GM21423 (cell line): ENCODE data around the gene MASP1.

Experiments used
- ATAC-seq: cut with Tn5 transposase; IDR thresholded peaks from one replicate; pipeline ENCODE4 v1.9.1; 2021; ENCODE audit warnings: mild to moderate bottlenecking, moderate library complexity; ENCODE audit not compliant: unreplicated experiment

The MASP1 gene

DNA sequence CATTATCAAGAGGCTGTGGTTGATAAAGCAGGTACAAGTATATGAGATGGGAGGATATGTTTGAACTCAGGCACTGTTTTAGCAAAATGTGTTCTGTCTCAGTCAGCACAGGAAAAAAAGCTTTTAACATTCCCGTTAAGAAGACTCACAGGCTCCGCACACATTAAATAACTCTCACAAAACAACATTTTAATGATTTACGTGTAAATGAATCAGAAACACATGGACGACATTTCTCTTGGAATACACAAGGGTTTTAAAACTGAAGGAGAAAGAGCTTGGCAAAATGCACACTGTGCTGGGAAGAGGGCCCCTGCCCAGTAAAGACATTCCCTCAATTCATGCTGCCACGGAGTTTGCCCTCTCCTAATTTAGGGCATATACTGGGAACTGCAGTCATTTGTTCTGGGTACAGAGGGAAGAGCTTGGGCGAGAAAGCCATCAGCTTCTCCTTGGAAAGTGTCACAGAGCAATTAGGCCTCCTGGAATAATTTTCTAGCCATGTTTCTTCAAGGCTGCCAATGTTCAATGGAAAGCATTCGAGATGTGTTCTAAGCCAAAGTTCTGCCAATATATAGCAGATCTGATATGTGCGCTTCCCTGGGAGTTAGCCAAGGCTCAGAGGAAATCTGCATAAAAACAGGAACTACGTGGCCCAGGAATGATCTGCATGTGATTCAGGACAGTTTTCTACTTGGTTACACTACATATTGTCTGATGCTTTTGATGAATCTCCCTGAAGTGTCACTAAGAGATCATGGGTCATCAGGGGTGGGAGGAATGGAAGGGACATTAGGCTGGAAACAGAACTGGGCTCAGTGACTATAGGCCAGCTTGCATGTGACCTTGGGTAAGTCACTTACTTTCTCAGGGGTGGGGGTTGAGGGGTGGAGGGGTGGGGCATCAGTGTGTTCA, 2.2 kb upstream of the MASP1 start:
- ATAC-seq, result no peak

GRCh38 chr3:187292631-187293515, 1.3 kb upstream of the MASP1 start:
- no peak for ATAC-seq

- ATAC-seq, result no peak
Measured at GRCh38 chr3:187292181-187292580, 644 bp upstream of the MASP1 start.

GRCh38 chr3:187291001-187291511, 481 bp downstream of the MASP1 start:
- ATAC-seq, result no peak

- ATAC-seq, result no peak
Measured at GRCh38 chr3:187290503-187290902, 1.0 kb downstream of the MASP1 start.

DNA sequence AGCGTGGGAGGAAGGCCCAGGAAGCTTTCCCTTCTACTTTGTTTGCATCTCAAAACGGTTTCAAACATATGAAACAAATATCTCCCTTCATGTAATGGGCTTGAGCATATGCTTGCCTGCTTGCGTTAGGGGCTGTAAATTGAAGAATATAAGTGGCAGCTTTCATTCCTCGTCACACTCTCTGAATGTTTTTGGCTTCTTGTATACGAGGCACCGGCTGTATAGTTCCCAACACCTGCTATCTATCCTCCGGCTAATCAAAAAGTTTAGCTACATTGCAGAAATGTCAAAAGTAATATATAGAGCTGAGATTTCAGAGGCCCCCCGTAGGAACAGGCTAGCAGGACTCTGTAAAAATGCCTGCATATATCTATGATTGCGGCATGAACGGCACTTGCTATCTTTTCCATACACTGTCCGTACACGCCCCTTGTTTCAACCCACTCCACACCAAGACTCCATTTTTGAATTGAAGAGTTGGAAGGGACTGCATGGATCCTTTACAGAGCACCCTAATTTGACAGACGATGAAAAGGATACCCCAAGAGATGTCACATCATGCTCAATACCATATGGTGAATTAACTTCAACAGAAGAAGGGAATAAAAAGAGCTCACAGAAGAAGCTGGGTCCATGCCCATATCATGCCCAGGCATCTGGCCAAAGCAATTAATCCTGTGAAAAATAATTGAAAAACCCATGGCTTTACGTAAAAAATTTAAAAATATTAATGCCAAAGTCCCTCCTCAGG, 2.5 kb downstream of the MASP1 start:
- ATAC-seq, result no peak

DNA sequence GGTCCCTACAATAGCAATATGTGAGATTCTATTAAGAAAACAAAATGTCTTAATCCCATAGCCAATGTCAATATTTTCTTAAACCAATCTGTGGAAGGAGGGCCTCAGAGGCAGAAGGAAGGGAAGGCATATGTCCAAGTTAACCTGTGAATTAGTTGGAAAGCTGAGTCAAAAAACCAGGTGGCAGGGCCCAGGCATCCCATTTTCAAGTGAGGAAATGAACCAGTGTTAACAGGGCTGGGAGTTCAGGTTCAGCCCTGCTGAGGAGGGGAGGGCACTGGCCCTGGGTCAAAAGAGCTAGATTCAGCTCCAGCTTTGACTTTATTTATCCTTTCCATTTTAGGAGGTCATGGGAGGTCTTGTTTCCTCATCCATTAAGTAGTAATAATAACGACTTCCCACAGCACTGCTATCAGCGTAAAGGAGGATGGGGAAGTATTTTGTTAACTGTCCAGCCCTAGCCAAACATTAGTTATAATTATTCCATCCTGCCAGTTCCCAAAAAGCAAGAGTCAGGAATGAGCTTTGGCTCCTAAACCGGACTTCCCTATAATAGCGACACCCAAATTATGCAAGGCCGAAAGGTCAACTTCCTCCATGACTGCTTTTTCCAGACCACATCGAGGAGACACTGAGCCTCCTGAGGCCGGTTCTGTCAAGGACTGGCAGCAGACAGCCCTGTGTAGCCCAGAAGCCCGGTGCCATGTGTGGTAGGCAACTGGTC, 3.2 kb downstream of the MASP1 start:
- no peak for ATAC-seq

GRCh38 chr3:187287256-187287655, 4.3 kb downstream of the MASP1 start:
- no peak for ATAC-seq

- ATAC-seq, result no peak
Measured at GRCh38 chr3:187286467-187287059, 5.0 kb downstream of the MASP1 start.

DNA sequence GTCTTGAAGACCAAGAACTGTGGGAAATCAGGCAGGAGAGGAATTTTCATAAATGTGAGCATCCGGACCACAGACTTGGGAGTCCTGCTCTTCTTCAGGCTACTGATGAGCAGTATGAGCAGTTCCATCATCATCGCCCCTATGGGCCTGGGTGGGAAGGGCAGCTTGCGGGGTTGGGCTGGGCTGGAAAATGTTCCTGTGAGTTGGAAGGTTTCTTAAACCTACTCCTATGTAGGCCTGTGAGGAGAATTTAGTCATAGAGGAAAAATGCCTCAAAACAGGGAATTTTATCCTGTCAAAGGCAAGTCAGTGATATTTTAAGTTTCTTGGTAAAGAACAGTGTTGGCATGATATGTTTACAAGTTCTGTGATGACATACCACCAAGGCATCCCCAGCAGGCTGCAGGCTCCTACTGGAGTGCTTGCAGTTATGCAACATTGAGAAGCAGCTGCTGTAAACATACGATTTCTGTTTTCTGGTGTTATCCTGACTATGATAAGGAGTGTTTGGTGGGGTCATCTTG, 10.3 kb downstream of the MASP1 start:
- ATAC-seq, result no peak

DNA sequence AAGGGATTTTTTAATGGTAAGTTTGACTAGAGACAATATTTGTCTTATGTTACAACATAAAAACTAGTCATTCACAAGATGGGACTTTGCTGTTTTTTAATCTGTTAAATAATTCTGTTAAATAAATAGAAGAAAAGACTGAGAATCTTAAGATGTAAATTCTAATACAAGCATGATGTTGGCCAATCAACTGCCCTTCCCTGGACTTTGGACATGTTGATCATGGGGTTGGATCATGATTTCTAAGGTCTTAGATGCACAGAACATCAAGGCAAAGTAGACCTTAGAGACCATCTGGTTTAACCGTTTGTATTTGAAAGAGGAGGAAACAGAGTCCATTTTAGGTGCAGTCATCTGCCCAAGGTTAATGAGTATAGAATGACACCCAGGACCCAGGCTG, 10.9 kb downstream of the MASP1 start:
- ATAC-seq, result no peak

GRCh38 chr3:187277129-187277462, 14.4 kb downstream of the MASP1 start:
- ATAC-seq, result no peak

GRCh38 chr3:187276397-187277128, 15.0 kb downstream of the MASP1 start:
- no peak for ATAC-seq

- ATAC-seq, result no peak
Measured at GRCh38 chr3:187274977-187275338, 16.6 kb downstream of the MASP1 start.

DNA sequence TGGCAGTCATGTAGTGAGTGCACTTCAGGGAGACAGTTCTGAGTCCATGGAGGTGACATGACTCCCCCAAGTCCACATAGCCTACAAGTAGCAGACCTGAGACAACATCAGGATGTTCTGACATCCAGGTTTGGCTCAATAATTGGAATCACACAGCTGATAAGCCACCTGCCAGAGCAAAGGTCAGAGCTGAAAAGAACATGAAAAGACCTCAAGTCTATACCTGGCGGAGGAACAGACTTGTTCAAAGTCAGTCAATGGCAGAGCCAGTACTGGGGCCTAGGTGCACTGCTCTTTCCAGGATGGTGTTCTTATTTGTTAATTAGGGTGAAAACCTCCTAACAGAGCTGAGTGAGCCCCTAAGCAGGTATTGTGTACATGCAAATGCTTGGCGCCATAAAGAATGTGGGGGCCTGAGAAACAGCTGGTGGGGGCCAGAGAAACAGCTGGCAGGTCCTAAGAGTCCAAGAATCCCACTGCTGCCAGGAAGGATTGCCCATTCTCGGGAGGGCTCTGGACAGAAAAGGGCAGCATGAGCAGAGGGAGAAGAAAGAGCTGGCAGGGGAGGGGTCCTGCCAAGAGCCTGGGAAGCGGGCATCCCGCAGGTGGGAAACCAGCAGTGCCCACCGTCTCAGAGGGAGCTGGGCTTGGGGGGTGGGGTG, 17.1 kb downstream of the MASP1 start:
- ATAC-seq, result no peak

GRCh38 chr3:187271582-187271981, 20.0 kb downstream of the MASP1 start:
- no peak for ATAC-seq

GRCh38 chr3:187269486-187269885, 22.1 kb downstream of the MASP1 start:
- no peak for ATAC-seq

- ATAC-seq, result no peak
Measured at GRCh38 chr3:187267306-187267705, 24.2 kb downstream of the MASP1 start.

DNA sequence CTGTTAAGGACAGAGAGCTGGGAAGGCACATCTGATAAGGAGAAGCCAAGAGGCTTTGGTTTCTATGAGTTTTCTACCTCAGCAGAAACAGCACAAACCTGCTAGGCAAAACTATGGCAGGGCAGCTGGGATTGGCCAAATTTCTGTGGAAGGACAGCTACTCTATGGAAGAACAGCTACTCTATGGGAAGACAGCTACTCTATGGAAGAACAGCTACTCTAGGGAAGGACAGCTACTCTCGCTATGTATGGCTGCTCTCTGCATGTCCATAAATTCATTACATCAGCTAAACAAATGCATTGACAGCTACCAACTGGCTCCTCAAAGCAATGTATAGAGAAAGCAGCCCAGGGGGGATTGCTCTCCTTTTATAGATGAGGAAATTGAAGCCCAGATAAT, 24.8 kb downstream of the MASP1 start:
- no peak for ATAC-seq
